ENCODE results near the gene ZNF281.

Gene ZNF281

GRCh38 chr1:200388791-200389190 lies 21.0 kb downstream of the ZNF281 start:
- TF ChIP-seq YY1 (IDR thresholded peaks at IDR 0.05; ENCODE audit: insufficient read depth, insufficient read length) (no peak), ZNF274 (IDR thresholded peaks at IDR 0.05; ENCODE audit: low read depth, low read length) (no peak), SUZ12 (IDR thresholded peaks at IDR 0.05; ENCODE audit: extremely low read depth, insufficient read depth, insufficient read length) (no peak)
- Histone ChIP-seq H3K4me1 (ENCODE audit: insufficient read depth, insufficient read length) (no peaks in the 10 kb centered on the region), H3K4me3 (ENCODE audit: insufficient read length, low read depth) (no peak overlapping the region), H3K9me3 (ENCODE audit: insufficient read depth, low read length) (no peaks in the 10 kb centered on the region), H3K36me3 (ENCODE audit: insufficient read depth, insufficient read length, low read length) (no peaks in the 10 kb centered on the region), H3K9ac (ENCODE audit: insufficient read length, low read depth) (no peak overlapping the region), H3K27me3 (ENCODE audit: insufficient read depth, insufficient read length) (no peaks in the 10 kb centered on the region)
- no peak for DNase-seq (ENCODE audit: low read depth, low spot score)

- no peak overlapping the region for H3K9ac ChIP-seq (ENCODE audit: insufficient read length, low read depth)
- H3K4me3 ChIP-seq (ENCODE audit: insufficient read length, low read depth), result no peak overlapping the region
- H3K9me3 ChIP-seq (ENCODE audit: insufficient read depth, low read length), result no peaks in the 10 kb centered on the region
- no peaks in the 10 kb centered on the region for H3K36me3 ChIP-seq (ENCODE audit: insufficient read depth, insufficient read length, low read length)
- TF ChIP-seq YY1 (IDR thresholded peaks at IDR 0.05; ENCODE audit: insufficient read depth, insufficient read length) (no peak), SUZ12 (IDR thresholded peaks at IDR 0.05; ENCODE audit: extremely low read depth, insufficient read depth, insufficient read length) (no peak), ZNF274 (IDR thresholded peaks at IDR 0.05; ENCODE audit: low read depth, low read length) (no peak)
- no peaks in the 10 kb centered on the region for H3K4me1 ChIP-seq (ENCODE audit: insufficient read depth, insufficient read length)
- DNase-seq (ENCODE audit: low read depth, low spot score), result no peak
- no peaks in the 10 kb centered on the region for H3K27me3 ChIP-seq (ENCODE audit: insufficient read depth, insufficient read length)
These were observed 23.4 kb downstream of the ZNF281 start for GRCh38 chr1:200386416-200386815.

GRCh38 chr1:200384818-200385390 lies 24.9 kb downstream of the ZNF281 start:
- DNase-seq (ENCODE audit: low read depth, low spot score), result no peak
- Histone ChIP-seq H3K9ac (ENCODE audit: insufficient read length, low read depth) (no peak overlapping the region), H3K27me3 (ENCODE audit: insufficient read depth, insufficient read length) (no peaks in the 10 kb centered on the region), H3K4me3 (ENCODE audit: insufficient read length, low read depth) (no peak overlapping the region), H3K36me3 (ENCODE audit: insufficient read depth, insufficient read length, low read length) (no peaks in the 10 kb centered on the region), H3K4me1 (ENCODE audit: insufficient read depth, insufficient read length) (no peaks in the 10 kb centered on the region), H3K9me3 (ENCODE audit: insufficient read depth, low read length) (no peaks in the 10 kb centered on the region)
- no peak for TF ChIP-seq ZNF274 (IDR thresholded peaks at IDR 0.05; ENCODE audit: low read depth, low read length)
- no peak for TF ChIP-seq SUZ12 (IDR thresholded peaks at IDR 0.05; ENCODE audit: extremely low read depth, insufficient read depth, insufficient read length)
- no peak for TF ChIP-seq YY1 (IDR thresholded peaks at IDR 0.05; ENCODE audit: insufficient read depth, insufficient read length)

- Histone ChIP-seq H3K27me3 (ENCODE audit: insufficient read depth, insufficient read length) (no peaks in the 10 kb centered on the region), H3K36me3 (ENCODE audit: insufficient read depth, insufficient read length, low read length) (no peaks in the 10 kb centered on the region), H3K4me3 (ENCODE audit: insufficient read length, low read depth) (no peak overlapping the region), H3K9me3 (ENCODE audit: insufficient read depth, low read length) (no peaks in the 10 kb centered on the region), H3K9ac (ENCODE audit: insufficient read length, low read depth) (no peak overlapping the region), H3K4me1 (ENCODE audit: insufficient read depth, insufficient read length) (no peaks in the 10 kb centered on the region)
- no peak for DNase-seq (ENCODE audit: low read depth, low spot score)
- no peak for TF ChIP-seq YY1 (IDR thresholded peaks at IDR 0.05; ENCODE audit: insufficient read depth, insufficient read length)
These were observed 28.4 kb downstream of the ZNF281 start for GRCh38 chr1:200381256-200381984.

- Histone ChIP-seq H3K36me3 (ENCODE audit: insufficient read depth, insufficient read length, low read length) (no peaks in the 10 kb centered on the region), H3K4me1 (ENCODE audit: insufficient read depth, insufficient read length) (no peaks in the 10 kb centered on the region), H3K27me3 (ENCODE audit: insufficient read depth, insufficient read length) (no peaks in the 10 kb centered on the region), H3K4me3 (ENCODE audit: insufficient read length, low read depth) (no peak overlapping the region), H3K9me3 (ENCODE audit: insufficient read depth, low read length) (no peaks in the 10 kb centered on the region), H3K9ac (ENCODE audit: insufficient read length, low read depth) (no peak overlapping the region)
- DNase-seq (ENCODE audit: low read depth, low spot score), result no peak
- TF ChIP-seq YY1 (IDR thresholded peaks at IDR 0.05; ENCODE audit: insufficient read depth, insufficient read length) (no peak), ZNF274 (IDR thresholded peaks at IDR 0.05; ENCODE audit: low read depth, low read length) (no peak), SUZ12 (IDR thresholded peaks at IDR 0.05; ENCODE audit: extremely low read depth, insufficient read depth, insufficient read length) (no peak)
These were observed 29.2 kb downstream of the ZNF281 start for GRCh38 chr1:200380589-200381021.

- H3K27me3 ChIP-seq (ENCODE audit: insufficient read depth, insufficient read length), result no peaks in the 10 kb centered on the region
- no peaks in the 10 kb centered on the region for H3K36me3 ChIP-seq (ENCODE audit: insufficient read depth, insufficient read length, low read length)
- no peak for DNase-seq (ENCODE audit: low read depth, low spot score)
- no peak overlapping the region for H3K4me3 ChIP-seq (ENCODE audit: insufficient read length, low read depth)
- no peaks in the 10 kb centered on the region for H3K9me3 ChIP-seq (ENCODE audit: insufficient read depth, low read length)
- no peak overlapping the region for H3K9ac ChIP-seq (ENCODE audit: insufficient read length, low read depth)
- H3K4me1 ChIP-seq (ENCODE audit: insufficient read depth, insufficient read length), result no peaks in the 10 kb centered on the region
- TF ChIP-seq ZNF274 (IDR thresholded peaks at IDR 0.05; ENCODE audit: low read depth, low read length), result no peak
- no peak for TF ChIP-seq YY1 (IDR thresholded peaks at IDR 0.05; ENCODE audit: insufficient read depth, insufficient read length)
- TF ChIP-seq SUZ12 (IDR thresholded peaks at IDR 0.05; ENCODE audit: extremely low read depth, insufficient read depth, insufficient read length), result no peak
These were observed 29.8 kb downstream of the ZNF281 start for GRCh38 chr1:200379940-200380588.

- no peak for DNase-seq (ENCODE audit: low read depth, low spot score)
- Histone ChIP-seq H3K9me3 (ENCODE audit: insufficient read depth, low read length) (no peaks in the 10 kb centered on the region), H3K4me3 (ENCODE audit: insufficient read length, low read depth) (no peak overlapping the region), H3K9ac (ENCODE audit: insufficient read length, low read depth) (no peak overlapping the region), H3K27me3 (ENCODE audit: insufficient read depth, insufficient read length) (no peaks in the 10 kb centered on the region), H3K4me1 (ENCODE audit: insufficient read depth, insufficient read length) (no peaks in the 10 kb centered on the region), H3K36me3 (ENCODE audit: insufficient read depth, insufficient read length, low read length) (no peaks in the 10 kb centered on the region)
- TF ChIP-seq SUZ12 (IDR thresholded peaks at IDR 0.05; ENCODE audit: extremely low read depth, insufficient read depth, insufficient read length) (no peak), YY1 (IDR thresholded peaks at IDR 0.05; ENCODE audit: insufficient read depth, insufficient read length) (no peak), ZNF274 (IDR thresholded peaks at IDR 0.05; ENCODE audit: low read depth, low read length) (no peak)
These were observed 30.4 kb downstream of the ZNF281 start for GRCh38 chr1:200379432-200379757.
